Esophagus muscularis mucosa (tissue), 4 donors: ENCODE results near the gene RASGRF2. TPM values are rescaled to one million over a fixed set of nuclear protein-coding genes. Genes with fewer than 3 reads are reported as not detected.
A peak's percentile ranks its signal among the peaks of the same experiment; 100 is the strongest.

Source experiments
- DNase-seq: peaks from one replicate; pipeline ENCODE4 v3.0.0-alpha.2; 2017; ENCODE audit errors: extremely low spot score
- H3K27ac ChIP-seq, 4 donors: fragments of 200-600 bp; sonication (generic); replicated peaks in 1 of 4; 1 replicate in 3 of 4; 2 replicates in 1 of 4; pipeline ENCODE4 v1.5.1; 2016 to 2019; ENCODE audit warnings: mild to moderate bottlenecking in 1 of 4
- H3K27me3 ChIP-seq, 4 donors: fragments of 200-600 bp; sonication (generic); one replicate each; pipeline versions ENCODE4 v1.5.1 to v1.6.0; 2016 to 2019
- H3K36me3 ChIP-seq, 4 donors: fragments of 200-600 bp; sonication (generic); one replicate each; pipeline ENCODE4 v1.5.1; 2016 to 2019
- H3K4me1 ChIP-seq, 4 donors: fragments of 200-600 bp; sonication (generic); one replicate each; pipeline ENCODE4 v1.5.1; 2016 to 2019
- H3K4me3 ChIP-seq, 4 donors: fragments of 200-600 bp; sonication (generic); 1 replicate in 2 of 4; 2 replicates in 2 of 4; pipeline ENCODE4 v1.5.1; 2016 to 2019; ENCODE audit warnings: mild to moderate bottlenecking in 4 of 4, moderate library complexity in 1 of 4
- H3K9me3 ChIP-seq, 4 donors: fragments of 200-600 bp; sonication (generic); 1 replicate in 3 of 4; 2 replicates in 1 of 4; pipeline ENCODE4 v1.5.1; 2016 to 2019
- CTCF ChIP-seq, 3 experiments: fragments of 200-600 bp in 2 of 3; fragments of 450-650 bp in 1 of 3; sonication (generic) in 2 of 3; IDR thresholded peaks; one replicate each; pipeline ENCODE4 v1.5.1; 2017 to 2019; ENCODE audit warnings: antibody characterized with exemption in 3 of 3, mild to moderate bottlenecking in 2 of 3, moderate library complexity in 1 of 3
- EP300 ChIP-seq: sonication (generic); formaldehyde crosslinking; IDR thresholded peaks from one replicate; pipeline ENCODE4 v1.6.1; 2017; ENCODE audit warnings: antibody characterized with exemption
- POLR2A ChIP-seq: fragments of 450-650 bp; IDR thresholded peaks from one replicate; pipeline ENCODE4 v1.6.1; 2017; ENCODE audit warnings: antibody characterized with exemption, moderate library complexity, mild to moderate bottlenecking, low read depth
- POLR2AphosphoS5 ChIP-seq, 2 donors: sonication (generic); formaldehyde crosslinking; IDR thresholded peaks; one replicate each; pipeline ENCODE4 v1.6.1; 2017; ENCODE audit warnings: antibody characterized with exemption in 2 of 2
- WGBS: methylation state at CpG from one replicate; pipeline ENCODE4 v1.1.5; 2018; 5-methylcytosine and 5-hydroxymethylcytosine counted together
- intact Hi-C: fragments of 100-400 bp; cut with DNase I; formaldehyde crosslinking; loops from one replicate; pipeline ENCODE4 v1.15.1; 2023
- total RNA-seq, 4 donors: library from RNA; depleted of rRNA; stranded (reverse); fragments of >200 nt; gene quantifications; one replicate each; pipeline versions ENCODE4 v1.1.0 to v1.2.1, GENCODE V29; 2016

RASGRF2 gene
- total RNA-seq = 1 to 10 TPM; 4.2 to 7.6 (median 5.9) TPM

- Histone ChIP-seq H3K9me3 (no peaks in the 10 kb centered on the region), H3K27me3 (peaks cover 0 to 66% (median 0%) of the 10 kb centered on the region in 4 donors), H3K4me3 (peak within 1 kb of the TSS; percentile 49 to 65 (median 52)), H3K36me3 (no peaks in the 10 kb centered on the region), H3K27ac (peak within 1 kb of the TSS; percentile 61 to 74 (median 69)), H3K4me1 (peaks cover 0 to 16% (median 8%) of the 10 kb centered on the region in 4 donors)
- TF ChIP-seq POLR2AphosphoS5 (IDR thresholded peaks at IDR 0.05) (no peak), EP300 (no peak), POLR2A (no peak), CTCF (IDR thresholded peaks at IDR 0.05) (no peak)
- no peak for DNase-seq
- WGBS = 16% methylated on average over 47 of the region's 66 CpGs
- intact Hi-C loops = no loop called here
These were observed at the start of gene RASGRF2 for GRCh38 chr5:80959768-80960442. Gene RASGRF2 (plus strand): TSS chr5:80960363. CDS start chr5:80960739, 376 bp downstream.

GRCh38 chr5:80912479-80912878, 47.7 kb upstream of the RASGRF2 start:
- TF ChIP-seq POLR2AphosphoS5 (IDR thresholded peaks at IDR 0.05) (no peak), CTCF (IDR thresholded peaks at IDR 0.05) (no peak), POLR2A (no peak), EP300 (no peak)
- peak; percentile 5 for DNase-seq

DNA sequence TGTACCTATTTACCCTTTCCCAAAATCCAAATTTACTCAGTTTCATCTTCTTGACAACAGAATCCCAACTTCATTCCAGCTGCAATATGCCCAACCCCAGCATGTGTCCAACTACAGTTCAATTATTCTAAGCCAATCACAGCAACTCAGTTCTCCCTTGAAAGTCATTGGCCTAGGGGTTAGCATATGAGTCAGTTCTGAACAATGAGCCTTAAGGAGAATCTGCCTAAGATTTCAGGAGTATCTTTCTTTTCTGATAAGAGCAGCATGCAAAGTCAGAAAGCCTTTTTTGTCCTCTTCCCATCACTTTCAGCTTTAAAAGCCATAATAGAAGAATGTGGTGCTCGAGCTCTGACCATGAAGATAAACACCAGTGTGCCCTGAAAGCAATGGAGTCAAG, 44.4 kb upstream of the RASGRF2 start:
- Histone ChIP-seq H3K4me3 (no peak overlapping the region), H3K9me3 (peaks cover 0 to 12% (median 0%) of the 10 kb centered on the region in 4 donors), H3K4me1 (no peaks in the 10 kb centered on the region), H3K27me3 (no peaks in the 10 kb centered on the region), H3K27ac (no peak overlapping the region), H3K36me3 (no peaks in the 10 kb centered on the region)
- intact Hi-C loops = no loop called here
- peak; percentile 47 for DNase-seq
- TF ChIP-seq CTCF (IDR thresholded peaks at IDR 0.05) (no peak), POLR2A (no peak), POLR2AphosphoS5 (IDR thresholded peaks at IDR 0.05) (no peak), EP300 (no peak)
- 94% methylated on average over 1 of the region's 1 CpG for WGBS

More at GRCh38 chr5:80912479-80912878, 47.7 kb upstream of the RASGRF2 start:
- WGBS = 92% methylated on average over 3 of the region's 3 CpGs
- Histone ChIP-seq H3K36me3 (no peaks in the 10 kb centered on the region), H3K4me3 (no peak overlapping the region), H3K4me1 (no peaks in the 10 kb centered on the region), H3K27ac (no peak overlapping the region), H3K27me3 (no peaks in the 10 kb centered on the region), H3K9me3 (peaks cover 0 to 12% (median 0%) of the 10 kb centered on the region in 4 donors)
- intact Hi-C loops = no loop called here

DNA sequence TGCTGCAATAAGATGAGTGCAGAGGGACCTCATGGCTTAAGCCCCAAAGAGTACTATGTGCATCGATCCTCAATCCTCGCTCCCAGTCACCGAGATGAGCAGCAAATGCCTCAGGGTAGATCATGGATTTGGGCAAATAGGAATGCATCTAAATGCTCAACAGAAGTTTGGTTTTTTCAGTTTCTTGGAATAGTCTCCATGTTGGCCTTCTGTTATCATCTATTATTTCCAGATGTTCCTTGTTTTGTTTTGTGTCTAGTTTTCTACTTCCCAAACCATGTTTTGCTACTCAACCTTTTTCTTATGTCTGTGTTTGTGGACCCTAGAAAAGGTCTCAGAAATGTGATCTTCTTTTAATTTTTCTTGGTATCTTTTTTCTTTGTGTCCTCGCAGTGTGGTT, 43.5 kb upstream of the RASGRF2 start:
- Histone ChIP-seq H3K4me3 (no peak overlapping the region), H3K27me3 (no peaks in the 10 kb centered on the region), H3K4me1 (no peaks in the 10 kb centered on the region), H3K27ac (no peak overlapping the region), H3K9me3 (peaks cover 0 to 8% (median 0%) of the 10 kb centered on the region in 4 donors), H3K36me3 (no peaks in the 10 kb centered on the region)
- TF ChIP-seq CTCF (IDR thresholded peaks at IDR 0.05) (no peak), EP300 (no peak), POLR2A (no peak), POLR2AphosphoS5 (IDR thresholded peaks at IDR 0.05) (no peak)
- WGBS = 80% methylated on average over 4 of the region's 4 CpGs
- intact Hi-C loops = no loop called here
- no peak for DNase-seq

GRCh38 chr5:80917631-80918030, 42.5 kb upstream of the RASGRF2 start:
- no peaks in the 10 kb centered on the region for H3K36me3 ChIP-seq
- WGBS = 80% methylated on average over 3 of the region's 3 CpGs
- TF ChIP-seq POLR2A (no peak), POLR2AphosphoS5 (IDR thresholded peaks at IDR 0.05) (no peak), EP300 (no peak), CTCF (IDR thresholded peaks at IDR 0.05) (no peak)
- intact Hi-C loops = no loop called here
- no peaks in the 10 kb centered on the region for H3K4me1 ChIP-seq
- no peak overlapping the region for H3K4me3 ChIP-seq
- H3K27ac ChIP-seq = no peak overlapping the region
- H3K27me3 ChIP-seq = no peaks in the 10 kb centered on the region
- peaks cover 0 to 5% (median 0%) of the 10 kb centered on the region in 4 donors for H3K9me3 ChIP-seq
- peak; percentile 14 for DNase-seq
